Activated CD4-positive, alpha-beta T cell treated with anti-CD3 and anti-CD28 coated beads, Interleukin-2, amount 10 ng/mL, durations not matched to agents 24 days and 14 days (primary cell): ENCODE data around the gene NBAS. TPM values are rescaled to one million over a fixed set of nuclear protein-coding genes. Genes with fewer than 3 reads are reported as not detected.
"Not testable (repeated sequence)": the region's sequence is repeated elsewhere in the genome, so short reads cannot be mapped to it uniquely, and the experiment has no call there.

Experiments
- DNase-seq: peaks from one replicate; pipeline ENCODE4 v3.0.0; 2022
- H3K27ac Mint-ChIP-seq: one replicate; pipeline ENCODE4 v1.8.0; 2022; ENCODE audit warnings: mild to moderate bottlenecking, mixed read lengths
- H3K27me3 Mint-ChIP-seq: one replicate; pipeline ENCODE4 v1.8.0; 2022; ENCODE audit warnings: mixed read lengths
- H3K36me3 Mint-ChIP-seq: one replicate; pipeline ENCODE4 v1.8.0; 2022; ENCODE audit warnings: low read depth, mild to moderate bottlenecking, mixed read lengths
- H3K4me1 Mint-ChIP-seq: one replicate; pipeline ENCODE4 v1.8.0; 2021; ENCODE audit warnings: mixed read lengths
- H3K4me3 Mint-ChIP-seq: one replicate; pipeline ENCODE4 v1.8.0; 2022; ENCODE audit warnings: mild to moderate bottlenecking, moderate library complexity, mixed read lengths
- H3K9me3 Mint-ChIP-seq: one replicate; pipeline ENCODE4 v1.8.0; 2021; ENCODE audit warnings: mixed read lengths
- intact Hi-C: fragments of 100-400 bp; cut with micrococcal nuclease; formaldehyde crosslinking; loops from one replicate; pipeline ENCODE4 v1.15.1; 2023
- total RNA-seq: library from RNA; stranded (reverse); gene quantifications from 2 replicates; pipeline ENCODE4 v1.2.3, GENCODE V29; 2022

Gene NBAS
- total RNA-seq, 1 donor from 2014 or later, result 38.5 TPM

- no peaks in the 10 kb centered on the region for H3K9me3 Mint-ChIP-seq
- intact Hi-C loops, result no loop called here
- peaks cover 26% of the 10 kb centered on the region for H3K36me3 Mint-ChIP-seq
- DNase-seq, result no peak
- no peak overlapping the region for H3K4me3 Mint-ChIP-seq
- no peaks in the 10 kb centered on the region for H3K4me1 Mint-ChIP-seq
- H3K27ac Mint-ChIP-seq, result no peak overlapping the region
- H3K27me3 Mint-ChIP-seq, result no peaks in the 10 kb centered on the region
These were observed 287.7 kb downstream of the NBAS start for GRCh38 chr2:15273452-15273851.

GRCh38 chr2:15272942-15273341 lies 288.2 kb downstream of the NBAS start:
- intact Hi-C loops, result no loop called here
- H3K36me3 Mint-ChIP-seq, result peaks cover 27% of the 10 kb centered on the region
- no peaks in the 10 kb centered on the region for H3K27me3 Mint-ChIP-seq
- H3K9me3 Mint-ChIP-seq, result no peaks in the 10 kb centered on the region
- H3K27ac Mint-ChIP-seq, result no peak overlapping the region
- no peaks in the 10 kb centered on the region for H3K4me1 Mint-ChIP-seq
- no peak for DNase-seq
- no peak overlapping the region for H3K4me3 Mint-ChIP-seq

DNA sequence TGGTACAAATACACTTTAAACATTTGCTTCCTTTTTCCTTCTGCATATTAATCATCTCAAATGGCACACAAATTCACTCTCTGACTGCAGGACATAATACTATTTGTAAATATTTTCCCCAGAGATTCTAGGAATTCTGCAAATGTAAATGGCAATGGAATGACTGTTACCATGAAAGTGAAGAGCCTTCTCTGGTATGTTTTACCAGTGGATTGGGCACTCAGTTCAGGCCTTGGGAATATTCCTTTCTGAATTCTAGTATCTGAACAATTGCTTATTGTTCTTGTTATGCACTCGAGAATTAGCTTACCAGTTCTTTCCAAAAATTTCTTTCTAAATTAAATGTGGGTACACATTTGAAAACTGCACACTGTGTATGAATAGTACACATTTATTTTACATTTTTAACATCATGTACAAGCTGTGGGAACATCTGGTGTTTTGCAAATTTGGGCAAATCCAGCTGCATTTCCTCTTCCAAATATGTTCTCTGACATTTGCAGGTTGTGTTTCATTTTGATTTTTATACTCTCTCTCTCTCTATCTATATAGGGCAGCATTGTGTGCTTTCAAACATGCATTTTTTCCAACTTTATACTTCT lies 289.1 kb downstream of the NBAS start:
- DNase-seq, result no peak
- Mint-ChIP-seq H3K36me3 (peaks cover 27% of the 10 kb centered on the region), H3K4me3 (no peak overlapping the region), H3K9me3 (no peaks in the 10 kb centered on the region), H3K27ac (no peak overlapping the region), H3K4me1 (no peaks in the 10 kb centered on the region), H3K27me3 (no peaks in the 10 kb centered on the region)
- intact Hi-C loops, result no loop called here

- Mint-ChIP-seq H3K36me3 (peaks cover 27% of the 10 kb centered on the region), H3K9me3 (no peaks in the 10 kb centered on the region), H3K4me3 (no peak overlapping the region), H3K27ac (no peak overlapping the region), H3K4me1 (no peaks in the 10 kb centered on the region), H3K27me3 (no peaks in the 10 kb centered on the region)
- no peak for DNase-seq
- intact Hi-C loops, result no loop called here
These were observed 289.9 kb downstream of the NBAS start for GRCh38 chr2:15271276-15271675.

DNA sequence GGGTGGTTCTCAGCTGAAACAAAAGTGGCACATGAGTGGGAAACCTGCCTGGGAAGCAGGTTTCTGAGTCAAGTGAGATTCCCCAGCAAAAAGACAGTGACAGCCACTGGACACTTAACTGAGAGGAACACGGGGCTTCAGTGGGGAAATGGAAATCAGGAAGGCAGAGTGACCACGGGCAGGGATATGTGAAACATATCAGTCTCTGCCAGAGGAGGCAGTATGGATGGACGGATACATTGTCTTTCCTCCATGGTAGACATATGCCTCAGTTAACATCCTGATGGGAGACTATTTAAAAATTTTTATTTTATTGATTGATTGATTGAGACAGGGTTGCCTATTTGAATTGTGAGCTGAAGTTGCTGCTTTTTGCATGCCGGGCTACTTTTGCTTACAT lies 292.1 kb downstream of the NBAS start:
- Mint-ChIP-seq H3K9me3 (no peaks in the 10 kb centered on the region), H3K27ac (no peak overlapping the region), H3K4me1 (no peaks in the 10 kb centered on the region), H3K27me3 (no peaks in the 10 kb centered on the region), H3K4me3 (no peak overlapping the region), H3K36me3 (peaks cover 12% of the 10 kb centered on the region)
- no peak for DNase-seq
- intact Hi-C loops, result no loop called here

DNA sequence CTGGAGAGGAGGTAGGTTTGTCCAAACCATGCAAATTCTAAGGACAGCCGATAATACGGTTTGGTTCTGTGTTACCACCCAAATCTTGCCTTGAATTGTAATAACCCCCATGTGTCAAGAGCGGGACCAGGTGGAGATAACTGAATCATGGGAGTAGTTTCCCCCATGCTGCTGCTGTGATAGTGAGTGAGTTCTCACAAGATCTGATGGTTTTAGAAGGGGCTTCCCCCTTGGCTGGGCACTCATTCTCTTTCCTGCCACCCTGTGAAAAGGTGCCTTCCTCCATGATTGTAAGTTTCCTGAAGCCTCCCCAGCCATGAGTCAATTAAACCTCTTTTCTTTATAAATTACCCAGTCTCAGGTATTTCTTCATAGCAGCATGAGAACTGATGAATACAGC lies 295.2 kb downstream of the NBAS start:
- intact Hi-C loops, result no loop called here
- Mint-ChIP-seq H3K27ac (no peak overlapping the region), H3K4me1 (no peaks in the 10 kb centered on the region), H3K36me3 (peaks cover 5% of the 10 kb centered on the region), H3K27me3 (no peaks in the 10 kb centered on the region), H3K4me3 (no peak overlapping the region), H3K9me3 (no peaks in the 10 kb centered on the region)
- no peak for DNase-seq

DNA sequence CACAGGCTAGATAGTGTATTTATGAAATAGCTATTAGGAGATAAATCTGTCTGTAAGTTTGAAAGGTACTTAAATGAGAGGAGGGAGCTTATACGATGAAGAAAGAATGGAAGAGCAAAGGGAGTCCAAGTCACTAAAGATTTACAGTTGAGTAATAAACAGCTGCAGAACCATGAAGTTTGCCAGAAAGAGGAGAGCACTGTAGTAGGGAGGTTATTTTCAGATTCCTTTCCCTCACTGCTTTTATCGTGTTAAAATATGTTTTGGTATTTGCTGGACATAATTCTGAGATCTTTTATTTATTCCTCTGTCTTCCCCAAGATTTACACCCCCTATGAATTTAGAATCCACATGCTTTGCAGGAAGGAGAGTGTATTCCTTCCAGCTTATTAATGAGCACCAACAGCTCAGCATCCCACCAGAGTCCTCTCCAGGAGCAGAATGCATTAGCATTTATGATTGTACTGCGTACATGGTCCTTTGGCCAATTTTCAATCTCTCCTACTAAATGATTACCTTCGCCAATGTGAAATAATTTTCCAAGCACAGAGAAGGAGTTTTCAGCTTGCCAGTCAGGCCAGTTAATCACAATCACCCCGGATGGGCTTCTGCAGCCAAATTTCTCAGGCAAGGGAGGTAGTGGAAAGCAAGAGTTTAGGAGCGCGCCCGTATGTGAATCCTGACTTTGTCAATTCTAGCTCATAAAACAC lies 297.0 kb downstream of the NBAS start:
- Mint-ChIP-seq H3K27me3 (no peaks in the 10 kb centered on the region), H3K4me1 (no peaks in the 10 kb centered on the region), H3K36me3 (peaks cover 9% of the 10 kb centered on the region), H3K27ac (no peak overlapping the region), H3K9me3 (no peaks in the 10 kb centered on the region), H3K4me3 (no peak overlapping the region)
- intact Hi-C loops, result no loop called here
- no peak for DNase-seq

- H3K4me3 Mint-ChIP-seq, result no peak overlapping the region
- no peaks in the 10 kb centered on the region for H3K27me3 Mint-ChIP-seq
- no peaks in the 10 kb centered on the region for H3K4me1 Mint-ChIP-seq
- no peak for DNase-seq
- peaks cover 10% of the 10 kb centered on the region for H3K36me3 Mint-ChIP-seq
- H3K9me3 Mint-ChIP-seq, result peaks cover 4% of the 10 kb centered on the region
- no peak overlapping the region for H3K27ac Mint-ChIP-seq
- intact Hi-C loops, result no loop called here
These were observed 298.3 kb downstream of the NBAS start for GRCh38 chr2:15262792-15263191.

- no peak overlapping the region for H3K4me3 Mint-ChIP-seq
- peaks cover 10% of the 10 kb centered on the region for H3K36me3 Mint-ChIP-seq
- DNase-seq, result no peak
- H3K4me1 Mint-ChIP-seq, result no peaks in the 10 kb centered on the region
- no peak overlapping the region for H3K27ac Mint-ChIP-seq
- H3K27me3 Mint-ChIP-seq, result no peaks in the 10 kb centered on the region
- peaks cover 8% of the 10 kb centered on the region for H3K9me3 Mint-ChIP-seq
- intact Hi-C loops, result no loop called here
These were observed 300.3 kb downstream of the NBAS start for GRCh38 chr2:15260835-15261234.

- Mint-ChIP-seq H3K36me3 (peaks cover 10% of the 10 kb centered on the region), H3K4me3 (no peak overlapping the region), H3K4me1 (no peaks in the 10 kb centered on the region), H3K27ac (no peak overlapping the region), H3K27me3 (no peaks in the 10 kb centered on the region), H3K9me3 (peaks cover 8% of the 10 kb centered on the region)
- no peak for DNase-seq
- intact Hi-C loops, result no loop called here
These were observed 300.9 kb downstream of the NBAS start for GRCh38 chr2:15260196-15260595.

GRCh38 chr2:15259356-15259756 lies 301.8 kb downstream of the NBAS start:
- H3K4me3 Mint-ChIP-seq, result no peak overlapping the region
- H3K4me1 Mint-ChIP-seq, result no peaks in the 10 kb centered on the region
- H3K36me3 Mint-ChIP-seq, result peaks cover 10% of the 10 kb centered on the region
- no peaks in the 10 kb centered on the region for H3K27me3 Mint-ChIP-seq
- peaks cover 11% of the 10 kb centered on the region for H3K9me3 Mint-ChIP-seq
- no peak for DNase-seq
- intact Hi-C loops, result no loop called here
- H3K27ac Mint-ChIP-seq, result no peak overlapping the region

GRCh38 chr2:15258385-15258784 lies 302.7 kb downstream of the NBAS start:
- intact Hi-C loops, H3K27ac Mint-ChIP-seq, H3K27me3 Mint-ChIP-seq, H3K4me3 Mint-ChIP-seq, DNase-seq, H3K36me3 Mint-ChIP-seq, H3K4me1 Mint-ChIP-seq: not testable (repeated sequence)
- peaks cover 11% of the 10 kb centered on the region for H3K9me3 Mint-ChIP-seq

- H3K36me3 Mint-ChIP-seq, result peaks cover 8% of the 10 kb centered on the region
These were observed 307.3 kb downstream of the NBAS start for GRCh38 chr2:15253835-15254286.

GRCh38 chr2:15253247-15253646 lies 307.9 kb downstream of the NBAS start:
- Mint-ChIP-seq H3K27ac (no peak overlapping the region), H3K4me1 (no peaks in the 10 kb centered on the region), H3K4me3 (no peak overlapping the region), H3K9me3 (peaks cover 24% of the 10 kb centered on the region), H3K27me3 (no peaks in the 10 kb centered on the region), H3K36me3 (peaks cover 6% of the 10 kb centered on the region)
- DNase-seq, result no peak
- intact Hi-C loops, result no loop called here

More at GRCh38 chr2:15253835-15254286, 307.3 kb downstream of the NBAS start:
- no peaks in the 10 kb centered on the region for H3K27me3 Mint-ChIP-seq
- no peak for DNase-seq
- no peak overlapping the region for H3K27ac Mint-ChIP-seq
- intact Hi-C loops, result no loop called here
- no peaks in the 10 kb centered on the region for H3K4me1 Mint-ChIP-seq
- peaks cover 21% of the 10 kb centered on the region for H3K9me3 Mint-ChIP-seq
- no peak overlapping the region for H3K4me3 Mint-ChIP-seq

DNA sequence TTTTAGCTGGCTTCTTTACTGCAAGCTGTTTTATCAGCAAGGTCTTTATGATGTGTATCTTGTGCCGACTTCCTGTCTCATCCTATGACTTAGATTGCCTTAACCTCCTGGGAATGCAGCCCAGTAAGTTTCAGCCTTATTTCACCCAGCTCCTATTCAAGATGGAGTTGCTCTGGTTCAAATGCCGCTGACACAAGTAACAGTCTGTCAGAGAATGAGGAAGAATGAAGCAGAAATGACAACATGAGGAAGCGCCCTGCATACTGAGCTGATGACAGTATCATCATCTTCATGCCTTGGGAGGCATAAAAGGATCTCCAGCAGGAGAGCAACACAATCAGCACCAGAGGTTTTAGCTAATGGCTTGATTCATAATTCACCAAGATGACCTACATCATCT lies 309.4 kb downstream of the NBAS start:
- Mint-ChIP-seq H3K27me3 (no peaks in the 10 kb centered on the region), H3K9me3 (peaks cover 18% of the 10 kb centered on the region), H3K4me3 (no peak overlapping the region), H3K4me1 (no peaks in the 10 kb centered on the region), H3K27ac (no peak overlapping the region), H3K36me3 (peaks cover 6% of the 10 kb centered on the region)
- intact Hi-C loops, result no loop called here
- no peak for DNase-seq
